ENCODE measurements around the gene DOLPP1. TPM values are rescaled to one million over a fixed set of nuclear protein-coding genes. Genes with fewer than 3 reads are reported as not detected.
"Not testable (repeated sequence)": the region's sequence is repeated elsewhere in the genome, so short reads cannot be mapped to it uniquely, and the experiment has no call there.

Gene DOLPP1
- polyA plus RNA-seq, 3 donors = 5.4 to 6.6 (median 5.9) TPM

GRCh38 chr9:129126749-129127618 is 46.1 kb downstream of the DOLPP1 start:
- peaks cover 33% of the 10 kb centered on the region for H3K79me2 ChIP-seq (ENCODE audit: insufficient read depth, low read length)
- intact Hi-C loops (cut with micrococcal nuclease) = no loop called here
- no peak overlapping the region for H2AFZ ChIP-seq (ENCODE audit: insufficient read depth, low read depth, low read length, poor library complexity, severe bottlenecking)
- WGBS (ENCODE audit: insufficient coverage) = 67% methylated on average over 6 of the region's 10 CpGs
- no peak overlapping the region for H3K4me3 ChIP-seq (replicated peaks in 1 of 3; ENCODE audit: low read depth in 2 of 3, low read length in 3 of 3)
- H3K4me3 Mint-ChIP-seq = no peak overlapping the region
- H3K4me1 ChIP-seq (ENCODE audit: control insufficient read depth in 1 of 2, insufficient read depth in 2 of 2, low read length in 2 of 2) = no peaks in the 10 kb centered on the region
- no peaks in the 10 kb centered on the region for H3K9me3 ChIP-seq (replicated peaks in 1 of 2; ENCODE audit: control insufficient read depth in 1 of 2, insufficient read depth in 1 of 2, low read length in 2 of 2)
- peaks cover 0 to 2% (median 0%) of the 10 kb centered on the region in 7 donors for H3K9me3 Mint-ChIP-seq
- peaks cover 0 to 2% (median 0%) of the 10 kb centered on the region in 3 donors for H3K27me3 Mint-ChIP-seq (ENCODE audit: low read depth in 3 of 3)
- H3K4me2 ChIP-seq (replicated peaks; ENCODE audit: extremely low read depth, low read length, poor library complexity, severe bottlenecking) = no peak overlapping the region
- H3K9ac ChIP-seq (ENCODE audit: insufficient read depth, low read length, poor library complexity, severe bottlenecking) = no peak overlapping the region
- peaks cover 34% of the 10 kb centered on the region for H4K20me1 ChIP-seq (ENCODE audit: insufficient read depth, low read length)
- peaks cover 64 to 91% of the 10 kb centered on the region in 2 donors for H3K36me3 ChIP-seq (replicated peaks in 1 of 2; ENCODE audit: control insufficient read depth in 1 of 2, insufficient read depth in 2 of 2, low read length in 2 of 2)
- H3K27ac ChIP-seq (ENCODE audit: low read depth in 1 of 2, low read length in 2 of 2) = no peak overlapping the region
- H3K36me3 Mint-ChIP-seq = peaks cover 78 to 92% of the 10 kb centered on the region in 2 donors
- no peak overlapping the region for H3K27ac Mint-ChIP-seq
- no peak for TF ChIP-seq CTCF (IDR thresholded peaks at IDR 0.05)
- peaks cover 8% of the 10 kb centered on the region for H3K4me1 Mint-ChIP-seq
- DNase-seq = no peak
- H3K27me3 ChIP-seq (ENCODE audit: control insufficient read depth in 2 of 2, insufficient read depth in 2 of 2, low read length in 2 of 2) = no peaks in the 10 kb centered on the region

- DNase-seq = no peak
- peaks cover 22% of the 10 kb centered on the region for H3K79me2 ChIP-seq (ENCODE audit: insufficient read depth, low read length)
- intact Hi-C loops (cut with micrococcal nuclease) = no loop called here
- no peaks in the 10 kb centered on the region for H3K27me3 ChIP-seq (ENCODE audit: control insufficient read depth in 2 of 2, insufficient read depth in 2 of 2, low read length in 2 of 2)
- WGBS (ENCODE audit: insufficient coverage) = 100% methylated on average over 3 of the region's 5 CpGs
- H3K9me3 Mint-ChIP-seq = peaks cover 0 to 2% (median 0%) of the 10 kb centered on the region in 7 donors
- H3K36me3 Mint-ChIP-seq = peaks cover 72 to 90% of the 10 kb centered on the region in 2 donors
- H3K4me2 ChIP-seq (replicated peaks; ENCODE audit: extremely low read depth, low read length, poor library complexity, severe bottlenecking) = no peak overlapping the region
- H4K20me1 ChIP-seq (ENCODE audit: insufficient read depth, low read length) = peaks cover 24% of the 10 kb centered on the region
- H3K4me3 Mint-ChIP-seq = no peak overlapping the region
- H3K36me3 ChIP-seq (replicated peaks in 1 of 2; ENCODE audit: control insufficient read depth in 1 of 2, insufficient read depth in 2 of 2, low read length in 2 of 2) = peaks cover 64 to 88% of the 10 kb centered on the region in 2 donors
- no peak overlapping the region for H3K9ac ChIP-seq (ENCODE audit: insufficient read depth, low read length, poor library complexity, severe bottlenecking)
- no peak overlapping the region for H2AFZ ChIP-seq (ENCODE audit: insufficient read depth, low read depth, low read length, poor library complexity, severe bottlenecking)
- peaks cover 8% of the 10 kb centered on the region for H3K4me1 Mint-ChIP-seq
- H3K27ac ChIP-seq (ENCODE audit: low read depth in 1 of 2, low read length in 2 of 2) = no peak overlapping the region
- no peaks in the 10 kb centered on the region for H3K27me3 Mint-ChIP-seq (ENCODE audit: low read depth in 3 of 3)
- no peak overlapping the region for H3K4me3 ChIP-seq (replicated peaks in 1 of 3; ENCODE audit: low read depth in 2 of 3, low read length in 3 of 3)
- no peaks in the 10 kb centered on the region for H3K4me1 ChIP-seq (ENCODE audit: control insufficient read depth in 1 of 2, insufficient read depth in 2 of 2, low read length in 2 of 2)
- H3K27ac Mint-ChIP-seq = peak overlapping the region in 1 of 7 donors; percentile 58
- TF ChIP-seq CTCF (IDR thresholded peaks at IDR 0.05) = no peak
- no peaks in the 10 kb centered on the region for H3K9me3 ChIP-seq (replicated peaks in 1 of 2; ENCODE audit: control insufficient read depth in 1 of 2, insufficient read depth in 1 of 2, low read length in 2 of 2)
Observed at GRCh38 chr9:129128689-129129088, 47.8 kb downstream of the DOLPP1 start.

GRCh38 chr9:129130271-129130670 is 49.4 kb downstream of the DOLPP1 start:
- not testable (repeated sequence) for H3K4me3 Mint-ChIP-seq; H3K27ac ChIP-seq (ENCODE audit: low read depth in 1 of 2, low read length in 2 of 2); H3K27me3 Mint-ChIP-seq (ENCODE audit: low read depth in 3 of 3); H3K4me2 ChIP-seq (replicated peaks; ENCODE audit: extremely low read depth, low read length, poor library complexity, severe bottlenecking); H3K27ac Mint-ChIP-seq; DNase-seq; H3K9me3 ChIP-seq (replicated peaks in 1 of 2; ENCODE audit: control insufficient read depth in 1 of 2, insufficient read depth in 1 of 2, low read length in 2 of 2); H3K4me3 ChIP-seq (replicated peaks in 1 of 3; ENCODE audit: low read depth in 2 of 3, low read length in 3 of 3); H3K9me3 Mint-ChIP-seq; H3K4me1 ChIP-seq (ENCODE audit: control insufficient read depth in 1 of 2, insufficient read depth in 2 of 2, low read length in 2 of 2); H3K9ac ChIP-seq (ENCODE audit: insufficient read depth, low read length, poor library complexity, severe bottlenecking); H3K4me1 Mint-ChIP-seq; H2AFZ ChIP-seq (ENCODE audit: insufficient read depth, low read depth, low read length, poor library complexity, severe bottlenecking); H3K27me3 ChIP-seq (ENCODE audit: control insufficient read depth in 2 of 2, insufficient read depth in 2 of 2, low read length in 2 of 2)
- H3K36me3 ChIP-seq (replicated peaks in 1 of 2; ENCODE audit: control insufficient read depth in 1 of 2, insufficient read depth in 2 of 2, low read length in 2 of 2) = peaks cover 61 to 88% of the 10 kb centered on the region in 2 donors
- H3K36me3 Mint-ChIP-seq = peaks cover 76 to 93% of the 10 kb centered on the region in 2 donors
- peaks cover 14% of the 10 kb centered on the region for H3K79me2 ChIP-seq (ENCODE audit: insufficient read depth, low read length)
- H4K20me1 ChIP-seq (ENCODE audit: insufficient read depth, low read length) = peaks cover 24% of the 10 kb centered on the region
- 94% methylated on average over 4 of the region's 7 CpGs for WGBS (ENCODE audit: insufficient coverage)
- intact Hi-C loops (cut with micrococcal nuclease) = loop anchor here (5.0 to 10.0 kb wide), 3 partner anchors 482 to 655 kb away; no protein-coding TSS in a partner anchor
